GM12878 (cell line): Measurements from ENCODE around the gene CMSS1.

ENCODE experiments used
- EZH2 ChIP-seq: IDR thresholded peaks from 2 replicates; pipeline ENCODE4 v1.6.1; 2012; ENCODE audit warnings: low read depth, mild to moderate bottlenecking, control low read depth, inconsistent platforms, low read length, borderline replicate concordance; ENCODE audit not compliant: control insufficient read depth
- POLR2A ChIP-seq: IDR thresholded peaks from 2 replicates; pipeline ENCODE4 v1.6.1; 2011; ENCODE audit warnings: low read depth, mild to moderate bottlenecking, low read length
- TF ChIP-seq, protein P1 (sequence below), 3 experiments: IDR thresholded peaks in 2 of 3; conservative IDR thresholded peaks in 1 of 3; 2 replicates each; pipeline ENCODE4 v1.5.1; 2011; ENCODE audit warnings: low read depth in 3 of 3, low read length in 3 of 3, mild to moderate bottlenecking in 3 of 3, control low read depth in 2 of 3, moderate library complexity in 2 of 3, inconsistent platforms in 1 of 3, mixed read lengths in 1 of 3; ENCODE audit not compliant: control insufficient read depth in 2 of 3, insufficient read depth in 1 of 3; ENCODE audit errors: extremely low read depth in 1 of 3

DNA sequence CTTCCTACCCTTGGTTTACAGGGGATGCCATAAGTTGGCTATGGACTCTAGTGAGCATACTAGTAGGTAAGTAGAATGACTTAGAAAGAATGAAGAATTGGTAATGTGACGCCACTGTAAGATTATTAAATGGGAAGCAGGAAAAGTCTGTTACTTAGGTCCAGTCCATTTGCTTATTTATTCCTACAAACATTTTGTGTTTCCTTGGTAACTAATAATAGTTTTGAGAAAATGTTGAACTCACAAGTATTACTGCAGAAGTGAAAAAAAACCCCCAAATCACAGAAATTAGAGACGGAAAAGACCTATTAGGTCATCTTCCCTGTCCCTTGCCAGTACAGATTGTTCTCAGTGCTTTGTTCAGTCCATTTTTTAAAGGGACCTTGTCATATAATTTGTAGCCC lies 63.5 kb downstream of the CMSS1 start:
- TF ChIP-seq EZH2, result no peak
- TF ChIP-seq POLR2A, result no peak
- TF ChIP-seq, protein P1, sequence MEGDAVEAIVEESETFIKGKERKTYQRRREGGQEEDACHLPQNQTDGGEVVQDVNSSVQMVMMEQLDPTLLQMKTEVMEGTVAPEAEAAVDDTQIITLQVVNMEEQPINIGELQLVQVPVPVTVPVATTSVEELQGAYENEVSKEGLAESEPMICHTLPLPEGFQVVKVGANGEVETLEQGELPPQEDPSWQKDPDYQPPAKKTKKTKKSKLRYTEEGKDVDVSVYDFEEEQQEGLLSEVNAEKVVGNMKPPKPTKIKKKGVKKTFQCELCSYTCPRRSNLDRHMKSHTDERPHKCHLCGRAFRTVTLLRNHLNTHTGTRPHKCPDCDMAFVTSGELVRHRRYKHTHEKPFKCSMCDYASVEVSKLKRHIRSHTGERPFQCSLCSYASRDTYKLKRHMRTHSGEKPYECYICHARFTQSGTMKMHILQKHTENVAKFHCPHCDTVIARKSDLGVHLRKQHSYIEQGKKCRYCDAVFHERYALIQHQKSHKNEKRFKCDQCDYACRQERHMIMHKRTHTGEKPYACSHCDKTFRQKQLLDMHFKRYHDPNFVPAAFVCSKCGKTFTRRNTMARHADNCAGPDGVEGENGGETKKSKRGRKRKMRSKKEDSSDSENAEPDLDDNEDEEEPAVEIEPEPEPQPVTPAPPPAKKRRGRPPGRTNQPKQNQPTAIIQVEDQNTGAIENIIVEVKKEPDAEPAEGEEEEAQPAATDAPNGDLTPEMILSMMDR (IDR thresholded peaks at IDR 0.05 in 2 of 3, conservative IDR thresholded peaks at IDR 0.05 in 1 of 3; ENCODE audit: control insufficient read depth in 2 of 3, extremely low read depth in 1 of 3, insufficient read depth in 1 of 3, low read depth in 3 of 3, low read length in 3 of 3), result no peak
